ENCODE data around the gene BAZ2B.

DNA sequence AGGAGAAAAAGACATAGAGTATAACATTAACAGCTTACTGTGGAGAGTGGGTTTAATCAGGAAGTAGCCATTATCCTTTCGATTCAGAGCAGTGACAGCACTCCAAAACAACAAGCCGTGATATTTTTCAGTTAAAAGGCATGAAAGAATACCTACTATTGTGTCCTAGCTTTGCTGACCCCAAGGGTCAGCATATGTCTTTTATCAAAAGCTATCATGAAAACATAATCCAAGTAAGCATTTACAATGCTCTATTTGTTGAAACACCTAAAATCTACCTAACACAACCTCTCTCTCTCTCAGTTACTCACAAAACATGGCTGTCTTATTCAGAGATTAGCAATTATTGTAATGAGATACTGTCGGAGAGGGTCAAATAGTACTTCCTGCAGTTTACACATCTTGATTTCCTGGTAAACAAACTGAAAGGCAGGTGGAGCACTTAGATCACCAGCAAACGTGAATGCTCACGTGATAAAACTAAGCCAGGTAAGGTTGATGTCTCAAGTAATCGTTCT, 100.0 kb downstream of the BAZ2B start:
- TF ChIP-seq, protein P1, sequence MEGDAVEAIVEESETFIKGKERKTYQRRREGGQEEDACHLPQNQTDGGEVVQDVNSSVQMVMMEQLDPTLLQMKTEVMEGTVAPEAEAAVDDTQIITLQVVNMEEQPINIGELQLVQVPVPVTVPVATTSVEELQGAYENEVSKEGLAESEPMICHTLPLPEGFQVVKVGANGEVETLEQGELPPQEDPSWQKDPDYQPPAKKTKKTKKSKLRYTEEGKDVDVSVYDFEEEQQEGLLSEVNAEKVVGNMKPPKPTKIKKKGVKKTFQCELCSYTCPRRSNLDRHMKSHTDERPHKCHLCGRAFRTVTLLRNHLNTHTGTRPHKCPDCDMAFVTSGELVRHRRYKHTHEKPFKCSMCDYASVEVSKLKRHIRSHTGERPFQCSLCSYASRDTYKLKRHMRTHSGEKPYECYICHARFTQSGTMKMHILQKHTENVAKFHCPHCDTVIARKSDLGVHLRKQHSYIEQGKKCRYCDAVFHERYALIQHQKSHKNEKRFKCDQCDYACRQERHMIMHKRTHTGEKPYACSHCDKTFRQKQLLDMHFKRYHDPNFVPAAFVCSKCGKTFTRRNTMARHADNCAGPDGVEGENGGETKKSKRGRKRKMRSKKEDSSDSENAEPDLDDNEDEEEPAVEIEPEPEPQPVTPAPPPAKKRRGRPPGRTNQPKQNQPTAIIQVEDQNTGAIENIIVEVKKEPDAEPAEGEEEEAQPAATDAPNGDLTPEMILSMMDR (IDR thresholded peaks at IDR 0.05; ENCODE audit: insufficient read depth, low read length, poor library complexity, severe bottlenecking), result no peak
- TF ChIP-seq EZH2phosphoT487 (conservative IDR thresholded peaks at IDR 0.05; ENCODE audit: low read length), result no peak

All from SU-DHL-6 (cell line).